Neuron (in vitro differentiated cells): ENCODE data around the gene CACHD1.

Experiments used
- H2AFZ ChIP-seq: one replicate; pipeline ENCODE4 v1.6.1; 2013; ENCODE audit warnings: low read depth, mild to moderate bottlenecking, inconsistent platforms, low read length, moderate library complexity
- H3K27me3 ChIP-seq: one replicate; pipeline ENCODE4 v1.6.1; 2013; ENCODE audit warnings: low read length; ENCODE audit not compliant: insufficient read depth
- H3K36me3 ChIP-seq: one replicate; pipeline ENCODE4 v1.6.1; 2013; ENCODE audit warnings: low read length; ENCODE audit not compliant: insufficient read depth
- H3K4me1 ChIP-seq: one replicate; pipeline ENCODE4 v1.6.1; 2013; ENCODE audit warnings: low read length; ENCODE audit not compliant: insufficient read depth
- H3K4me3 ChIP-seq: 2 replicates; pipeline ENCODE4 v1.5.1; 2013; ENCODE audit warnings: mild to moderate bottlenecking, low read length, moderate library complexity
- H3K9me3 ChIP-seq: one replicate; pipeline ENCODE4 v1.6.1; 2013; ENCODE audit warnings: low read length

The CACHD1 gene

DNA sequence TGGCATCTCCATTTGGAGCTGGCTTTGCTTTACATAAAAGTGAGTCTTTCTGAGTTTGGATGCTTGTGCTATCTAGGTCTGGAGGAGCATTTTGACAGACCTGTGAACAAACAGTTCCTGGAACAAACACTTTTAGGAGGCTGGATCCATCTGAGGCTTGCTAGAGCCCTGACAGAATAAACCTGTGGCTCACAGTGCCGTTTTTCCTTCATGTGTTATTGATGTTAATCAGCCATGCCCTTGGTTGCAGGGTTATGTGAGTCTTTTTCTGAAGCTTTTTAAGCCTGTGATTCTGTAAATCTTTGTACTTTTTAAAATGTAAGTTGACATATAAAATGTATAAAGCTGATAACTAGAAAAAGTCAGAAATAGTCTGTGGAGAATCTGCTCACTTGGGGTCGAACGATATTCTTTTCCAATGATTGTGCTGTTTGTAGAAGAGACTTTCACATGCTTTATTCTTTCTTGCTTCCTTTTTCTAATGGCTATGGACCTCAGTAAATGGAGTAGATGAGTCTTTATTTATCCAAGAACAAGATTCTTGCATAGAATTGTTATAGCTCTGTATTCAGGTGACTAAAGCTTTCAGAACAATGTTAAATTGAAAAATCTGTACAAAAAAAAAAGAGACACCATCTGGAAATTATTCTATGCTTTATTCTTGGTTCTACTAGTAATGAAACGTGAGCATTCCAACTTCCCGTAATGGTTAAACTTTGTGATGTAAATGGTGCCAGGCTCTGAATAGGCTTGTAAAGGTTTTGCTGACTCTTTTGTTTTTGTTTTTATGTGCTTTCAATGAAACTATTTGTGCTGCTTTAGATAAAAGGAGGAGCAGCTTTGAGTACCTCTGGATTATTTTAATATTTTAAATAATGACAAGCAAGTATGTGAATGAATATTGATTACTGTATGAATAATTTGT lies 53.7 kb downstream of the CACHD1 start:
- peak overlapping the region; percentile 5 for H3K4me3 ChIP-seq
- H2AFZ ChIP-seq, result no peak overlapping the region
- no peaks in the 10 kb centered on the region for H3K36me3 ChIP-seq
- peaks cover 50% of the 10 kb centered on the region for H3K4me1 ChIP-seq
- H3K9me3 ChIP-seq, result no peaks in the 10 kb centered on the region
- no peaks in the 10 kb centered on the region for H3K27me3 ChIP-seq

DNA sequence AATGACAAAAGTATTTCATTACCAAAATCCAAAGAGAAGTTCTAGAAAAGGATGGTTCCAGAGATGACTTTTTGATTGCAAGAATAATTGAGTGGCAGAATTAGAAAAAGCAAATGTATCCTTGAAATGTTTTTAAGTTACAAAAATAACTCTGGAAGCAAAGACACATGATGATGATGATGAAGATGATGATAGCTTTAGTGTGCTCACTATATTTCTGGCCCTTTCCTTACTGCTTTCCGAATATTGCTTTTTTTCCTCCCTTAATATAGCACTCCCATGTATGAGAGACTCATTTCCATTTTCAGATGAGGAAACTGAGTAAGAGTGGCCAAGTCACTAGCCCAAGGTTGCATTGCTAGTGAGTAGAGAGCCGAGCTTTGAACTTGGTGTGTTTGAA lies 54.7 kb downstream of the CACHD1 start:
- Histone ChIP-seq H3K4me1 (peaks cover 50% of the 10 kb centered on the region), H2AFZ (no peak overlapping the region), H3K4me3 (no peak overlapping the region), H3K36me3 (no peaks in the 10 kb centered on the region), H3K9me3 (no peaks in the 10 kb centered on the region), H3K27me3 (no peaks in the 10 kb centered on the region)

DNA sequence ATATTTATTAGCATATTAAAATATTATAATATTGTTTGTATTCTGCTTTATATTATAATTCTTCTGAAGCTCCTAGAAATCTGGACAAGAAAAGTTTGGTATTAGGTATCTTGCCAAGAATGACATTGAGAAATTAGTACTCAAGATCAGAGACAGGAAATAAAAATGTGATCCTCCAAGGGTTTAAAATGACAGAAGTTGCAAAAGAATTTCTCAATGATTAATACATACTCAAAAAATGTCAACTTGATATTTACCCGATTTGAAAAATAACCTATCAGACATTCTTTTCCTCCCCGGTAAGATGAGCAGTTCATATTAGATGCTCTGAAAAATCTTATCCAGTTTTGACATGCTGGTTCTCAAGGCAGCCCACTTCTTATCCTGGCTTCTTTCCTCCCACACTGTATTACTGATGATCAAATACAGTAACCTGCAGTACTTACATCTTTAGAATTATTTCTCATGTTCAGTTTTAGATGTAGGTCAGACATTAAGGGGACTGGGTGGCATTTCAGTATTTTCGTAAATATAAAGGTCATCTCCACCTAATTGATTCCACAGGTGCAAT lies 55.3 kb downstream of the CACHD1 start:
- H3K9me3 ChIP-seq, result no peaks in the 10 kb centered on the region
- no peaks in the 10 kb centered on the region for H3K36me3 ChIP-seq
- no peak overlapping the region for H2AFZ ChIP-seq
- H3K4me1 ChIP-seq, result peaks cover 50% of the 10 kb centered on the region
- H3K27me3 ChIP-seq, result no peaks in the 10 kb centered on the region
- no peak overlapping the region for H3K4me3 ChIP-seq

DNA sequence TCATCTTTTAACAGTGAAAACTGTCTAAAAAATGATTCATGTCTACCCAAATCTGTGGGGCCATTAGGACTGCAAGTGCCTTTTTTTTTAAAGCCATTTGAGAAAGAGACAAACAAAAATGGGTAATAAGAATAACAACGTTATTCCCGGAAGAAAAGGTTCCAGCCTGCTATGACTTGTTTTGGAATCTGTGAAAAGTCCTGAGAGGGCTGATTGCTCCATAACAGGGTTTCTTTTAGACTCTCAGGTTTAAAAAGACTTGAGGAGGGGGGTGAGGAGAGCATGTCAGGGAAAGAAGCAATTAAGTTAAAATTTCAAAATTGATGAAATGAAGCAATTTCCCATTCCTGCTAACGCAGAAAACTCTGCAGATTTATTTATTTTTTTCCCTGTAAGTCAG lies 56.4 kb downstream of the CACHD1 start:
- peaks cover 55% of the 10 kb centered on the region for H3K4me1 ChIP-seq

DNA sequence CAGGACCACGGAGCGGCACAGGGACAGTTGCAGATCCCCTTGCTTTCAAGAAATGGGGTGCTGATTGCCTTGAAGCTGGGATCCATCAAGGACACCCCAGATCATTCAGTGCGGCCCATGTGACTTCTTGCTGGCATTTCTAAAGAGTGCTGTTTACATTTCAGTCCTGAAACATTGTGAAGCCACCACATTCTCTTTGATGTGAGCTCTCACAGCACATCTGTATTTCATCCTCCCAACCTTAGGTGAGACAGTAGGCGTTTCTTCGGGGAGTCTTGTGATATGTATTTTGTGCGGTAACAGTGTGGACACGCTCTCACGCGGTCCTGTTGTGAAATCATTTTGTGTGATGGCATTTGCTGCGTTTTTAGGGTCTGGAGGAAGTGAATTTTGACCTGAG lies 57.2 kb downstream of the CACHD1 start:
- no peaks in the 10 kb centered on the region for H3K36me3 ChIP-seq
- no peak overlapping the region for H2AFZ ChIP-seq
- H3K4me3 ChIP-seq, result no peak overlapping the region
- H3K27me3 ChIP-seq, result no peaks in the 10 kb centered on the region
- H3K9me3 ChIP-seq, result no peaks in the 10 kb centered on the region
- H3K4me1 ChIP-seq, result peaks cover 53% of the 10 kb centered on the region

More for the DNA sequence above, 56.4 kb downstream of the CACHD1 start:
- Histone ChIP-seq H3K27me3 (no peaks in the 10 kb centered on the region), H3K36me3 (no peaks in the 10 kb centered on the region), H3K9me3 (no peaks in the 10 kb centered on the region), H2AFZ (no peak overlapping the region), H3K4me3 (no peak overlapping the region)

DNA sequence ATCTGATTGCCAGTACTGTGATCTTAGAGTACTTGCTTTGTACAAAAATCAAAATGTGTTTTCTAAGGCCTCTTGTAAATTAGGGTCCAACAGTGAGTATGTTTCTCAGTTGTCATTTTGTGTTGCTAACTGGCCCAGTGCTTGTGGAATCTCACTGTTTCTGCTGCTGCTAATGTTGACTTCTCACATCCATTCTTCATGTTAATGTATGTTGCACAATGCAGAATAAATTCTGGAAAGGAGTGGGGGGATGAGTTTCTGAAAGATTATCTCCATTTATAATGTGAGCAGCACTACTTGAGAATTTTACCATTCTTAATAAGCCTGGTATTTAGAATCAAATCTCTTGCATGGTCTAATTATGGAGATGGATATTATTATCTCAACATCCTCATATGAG lies 57.9 kb downstream of the CACHD1 start:
- Histone ChIP-seq H3K27me3 (no peaks in the 10 kb centered on the region), H3K36me3 (no peaks in the 10 kb centered on the region), H3K4me3 (no peak overlapping the region), H3K4me1 (peaks cover 46% of the 10 kb centered on the region), H2AFZ (no peak overlapping the region), H3K9me3 (no peaks in the 10 kb centered on the region)

DNA sequence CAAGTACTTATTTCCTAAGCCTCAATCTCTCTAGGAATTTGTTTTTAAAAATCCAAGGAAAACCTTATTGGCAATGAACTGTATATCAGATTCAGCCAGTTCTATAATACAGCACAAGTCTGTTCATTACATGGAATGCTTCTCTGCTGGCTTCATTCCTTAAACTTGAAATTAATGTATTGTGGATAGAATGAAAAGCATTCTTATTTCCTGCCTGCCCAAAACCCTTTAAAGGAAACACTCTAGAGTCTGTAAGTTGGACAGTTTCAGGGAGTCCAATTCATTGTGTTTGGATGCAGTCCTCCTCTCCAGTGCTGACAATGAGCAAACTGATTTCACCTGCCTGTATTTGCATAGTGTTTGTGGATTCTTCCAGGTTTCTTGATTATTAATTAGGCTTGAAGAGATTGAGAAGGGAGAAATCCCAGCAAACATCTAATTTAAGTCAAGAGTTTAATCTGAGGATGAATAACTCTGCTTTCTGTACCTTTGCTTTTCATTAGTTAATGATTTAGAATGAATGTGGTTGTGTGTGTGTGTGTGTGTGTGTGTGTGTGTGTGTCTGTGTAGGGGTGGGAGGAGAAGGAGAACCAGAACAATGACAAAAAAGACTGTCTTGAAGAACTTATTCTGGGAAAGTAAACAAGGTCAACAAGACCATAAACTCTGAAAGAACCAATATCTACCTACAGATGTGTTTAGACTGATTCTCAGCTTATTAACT lies 61.2 kb downstream of the CACHD1 start:
- H2AFZ ChIP-seq, result no peak overlapping the region
- H3K4me3 ChIP-seq, result no peak overlapping the region
- H3K27me3 ChIP-seq, result no peaks in the 10 kb centered on the region
- no peaks in the 10 kb centered on the region for H3K36me3 ChIP-seq
- no peaks in the 10 kb centered on the region for H3K9me3 ChIP-seq
- peaks cover 25% of the 10 kb centered on the region for H3K4me1 ChIP-seq

DNA sequence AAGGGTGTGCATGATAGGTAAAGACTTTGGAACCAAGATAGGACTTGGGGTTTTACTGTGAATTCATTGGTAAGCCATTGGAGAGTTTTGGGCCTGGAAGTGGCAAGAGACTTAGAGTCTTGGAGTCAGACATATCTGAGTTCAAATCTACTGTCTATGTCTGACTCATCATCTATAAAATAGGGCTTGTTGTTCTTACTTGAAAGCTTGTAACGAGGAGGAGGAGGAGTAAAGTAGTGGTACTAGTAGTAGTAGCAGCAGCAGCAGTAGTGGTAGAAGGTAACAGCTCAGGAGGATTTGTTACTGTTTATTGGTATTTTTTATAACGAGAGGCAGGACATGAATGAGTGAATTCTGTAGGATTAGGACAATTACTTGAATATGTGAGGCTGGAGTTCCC lies 62.7 kb downstream of the CACHD1 start:
- H3K27me3 ChIP-seq, result no peaks in the 10 kb centered on the region
- no peak overlapping the region for H2AFZ ChIP-seq
- peaks cover 25% of the 10 kb centered on the region for H3K4me1 ChIP-seq
- H3K9me3 ChIP-seq, result no peaks in the 10 kb centered on the region
- no peaks in the 10 kb centered on the region for H3K36me3 ChIP-seq
- no peak overlapping the region for H3K4me3 ChIP-seq

DNA sequence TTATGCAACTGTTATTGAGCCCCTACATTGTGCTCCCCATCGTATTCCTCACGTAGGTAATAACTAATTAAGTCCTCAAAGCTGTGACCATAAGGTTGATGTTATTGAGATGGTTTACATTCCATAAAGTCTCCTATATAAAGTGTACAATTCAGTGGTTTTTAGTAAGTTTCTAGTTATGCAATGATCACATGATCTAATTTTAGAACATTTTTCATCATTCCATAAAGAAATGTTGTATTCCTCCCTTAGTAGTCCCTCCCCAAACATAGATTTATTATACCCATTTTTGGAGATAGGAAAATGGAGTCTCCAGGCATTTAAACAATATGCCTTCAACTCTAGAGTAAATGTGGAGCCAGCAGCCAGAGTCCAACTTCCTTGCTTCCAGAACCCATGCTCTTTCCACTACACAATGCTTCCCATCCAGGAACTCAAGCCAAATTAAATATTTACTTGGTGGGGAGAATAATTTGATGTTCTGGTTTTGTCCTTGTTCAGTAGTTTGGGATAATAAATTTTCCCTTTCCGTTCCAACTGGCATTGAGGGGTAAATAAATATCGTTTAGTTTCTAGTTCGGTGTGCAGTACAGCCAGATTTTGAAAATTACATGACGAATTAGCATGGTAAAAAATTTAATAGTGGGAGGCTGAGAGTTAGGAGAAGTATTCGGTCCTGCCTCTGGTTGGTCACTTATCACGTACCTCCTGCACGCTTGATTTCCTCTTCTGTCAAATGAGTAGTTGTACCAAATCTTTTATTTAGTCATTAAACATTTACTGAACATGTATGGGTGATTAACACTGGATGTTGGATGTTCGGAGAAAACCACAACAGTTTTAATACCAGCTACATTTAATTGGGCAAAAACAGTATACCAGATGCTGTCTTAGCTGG lies 66.3 kb downstream of the CACHD1 start:
- no peaks in the 10 kb centered on the region for H3K9me3 ChIP-seq

DNA sequence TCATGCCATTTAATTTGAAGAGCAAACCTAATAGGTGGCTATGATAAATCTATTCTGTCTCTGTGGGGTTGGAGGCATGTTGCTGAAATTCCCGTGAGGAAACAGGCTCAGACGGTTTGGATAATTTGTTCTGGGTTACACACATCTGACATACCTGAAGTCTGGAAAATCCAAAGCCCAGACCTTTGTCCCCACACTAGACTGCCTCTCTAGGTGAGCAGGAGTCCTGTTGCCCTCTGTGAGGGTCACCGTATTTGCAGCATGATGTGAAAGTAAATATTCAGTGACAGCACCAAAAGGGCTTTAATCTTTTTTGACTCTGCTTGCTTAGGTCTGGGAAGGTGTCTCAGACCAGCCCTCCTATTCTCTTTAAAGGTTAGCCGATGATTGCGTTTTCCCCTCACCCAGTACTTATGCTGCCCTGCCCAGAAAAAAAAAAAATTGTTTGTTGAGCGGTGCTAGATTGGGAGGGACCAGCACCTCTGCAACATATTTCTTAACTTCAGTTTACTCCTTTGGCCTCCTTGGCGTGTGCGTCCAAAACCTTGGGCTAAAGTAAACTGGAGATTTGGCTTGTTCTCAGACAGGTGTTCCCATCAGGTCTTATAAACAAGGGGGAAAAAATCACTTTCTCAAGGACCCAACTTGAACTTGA lies 67.0 kb downstream of the CACHD1 start:
- Histone ChIP-seq H3K27me3 (no peaks in the 10 kb centered on the region), H3K4me1 (peaks cover 53% of the 10 kb centered on the region)

More for the DNA sequence above, 66.3 kb downstream of the CACHD1 start:
- no peak overlapping the region for H3K4me3 ChIP-seq
- no peak overlapping the region for H2AFZ ChIP-seq
- H3K27me3 ChIP-seq, result no peaks in the 10 kb centered on the region
- H3K4me1 ChIP-seq, result peaks cover 49% of the 10 kb centered on the region
- no peaks in the 10 kb centered on the region for H3K36me3 ChIP-seq

DNA sequence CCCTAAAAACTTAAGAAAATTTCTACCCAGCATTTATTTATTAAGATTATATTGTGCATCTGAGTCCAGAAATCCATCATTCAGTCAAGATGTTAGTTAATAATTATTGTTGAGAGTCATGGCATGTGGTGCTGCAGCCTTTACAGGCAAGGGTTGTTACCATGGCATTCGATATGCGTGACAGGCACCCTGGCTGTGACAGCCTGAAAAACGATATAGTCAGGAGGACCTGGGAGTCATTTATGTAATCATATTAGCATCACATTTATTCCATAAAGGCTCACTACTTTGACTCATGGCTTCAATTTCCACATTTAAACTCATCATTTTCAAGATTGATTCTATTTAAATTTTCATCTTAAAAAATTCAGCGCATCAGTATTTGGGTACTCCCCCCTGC lies 68.0 kb downstream of the CACHD1 start:
- no peaks in the 10 kb centered on the region for H3K27me3 ChIP-seq
- no peak overlapping the region for H2AFZ ChIP-seq
- H3K36me3 ChIP-seq, result no peaks in the 10 kb centered on the region
- H3K4me3 ChIP-seq, result no peak overlapping the region
- H3K9me3 ChIP-seq, result no peaks in the 10 kb centered on the region
- H3K4me1 ChIP-seq, result peaks cover 60% of the 10 kb centered on the region

More for the DNA sequence above, 67.0 kb downstream of the CACHD1 start:
- no peaks in the 10 kb centered on the region for H3K36me3 ChIP-seq
- H3K9me3 ChIP-seq, result no peaks in the 10 kb centered on the region
- H3K4me3 ChIP-seq, result no peak overlapping the region
- no peak overlapping the region for H2AFZ ChIP-seq

DNA sequence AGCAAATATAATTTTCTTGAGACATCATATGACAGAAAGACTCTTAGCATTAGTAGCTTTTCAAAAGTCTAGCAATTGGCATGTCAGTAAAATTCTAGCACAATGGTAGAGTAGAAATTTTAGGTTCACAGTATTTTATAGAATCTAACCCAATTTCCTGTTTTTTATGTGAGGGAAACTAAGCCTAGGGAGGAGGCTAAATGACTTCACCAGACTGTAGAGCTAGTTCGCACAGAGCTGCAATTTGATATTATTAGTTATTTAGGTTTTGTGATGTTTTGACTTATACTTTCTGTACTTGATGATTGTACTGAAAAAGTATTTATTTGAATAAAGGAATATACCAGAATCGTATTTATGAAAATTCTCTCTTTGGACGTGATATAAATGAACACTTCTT lies 68.5 kb downstream of the CACHD1 start:
- Histone ChIP-seq H3K9me3 (no peaks in the 10 kb centered on the region), H3K4me1 (peaks cover 60% of the 10 kb centered on the region)

More for the DNA sequence above, 68.5 kb downstream of the CACHD1 start:
- H2AFZ ChIP-seq, result no peak overlapping the region
- H3K36me3 ChIP-seq, result no peaks in the 10 kb centered on the region
- no peak overlapping the region for H3K4me3 ChIP-seq
- H3K27me3 ChIP-seq, result no peaks in the 10 kb centered on the region
